Mucosa of descending colon (tissue), 3 donors: ENCODE measurements around the gene TRERF1. TPM values are rescaled to one million over a fixed set of nuclear protein-coding genes. Genes with fewer than 3 reads are reported as not detected.

Source experiments
- ATAC-seq: fragments of 200-7000 bp; cut with Tn5 transposase; one replicate; pipeline ENCODE4 v1.9.1; 2020; ENCODE audit warnings: mild to moderate bottlenecking, moderate library complexity
- DNase-seq, 3 donors: peaks; one replicate each; pipeline ENCODE4 v3.0.0-alpha.2; 2020
- H3K36me3 ChIP-seq: fragments of 200-600 bp; one replicate; pipeline ENCODE4 v1.8.0; 2021; ENCODE audit warnings: low read depth, mild to moderate bottlenecking
- H3K4me1 ChIP-seq: fragments of 200-600 bp; one replicate; pipeline ENCODE4 v1.8.0; 2021; ENCODE audit warnings: low read depth, mild to moderate bottlenecking
- H3K4me3 ChIP-seq: fragments of 200-600 bp; one replicate; pipeline ENCODE4 v1.8.0; 2021; ENCODE audit warnings: mild to moderate bottlenecking
- H3K9me3 ChIP-seq: fragments of 200-600 bp; one replicate; pipeline ENCODE4 v1.8.0; 2021; ENCODE audit warnings: mild to moderate bottlenecking
- intact Hi-C, 2 donors: fragments of 100-400 bp; cut with DNase I in 1 of 2; cut with micrococcal nuclease in 1 of 2; formaldehyde crosslinking; loops; one replicate each; pipeline versions ENCODE4 v1.11.0 to v1.11.1; 2022; cut with DNase I, micrococcal nuclease
- total RNA-seq, 3 donors: library from RNA; stranded (reverse); fragmentation: NEBNext Ultra II Directional in 2 of 3; extraction: Animal tissue kit (Norgen Biotek cat#: 25700) in 2 of 3; gene quantifications; one replicate each; pipeline versions ENCODE4 v1.2.1 to v1.2.4, GENCODE V29; 2021 to 2023
- TF ChIP-seq, protein P1 (sequence below): fragments of 200-600 bp; IDR thresholded peaks from one replicate; pipeline ENCODE4 v1.8.0; 2022; ENCODE audit warnings: antibody characterized with exemption, mild to moderate bottlenecking
- donor health status: DM: no; HTN: no; CAD: no; lungs with moderate emphysema.
- donor health status: DM: no; HTN: no; CAD: no.
- donor health status: DM: no; HTN: yes; CAD: no.

The TRERF1 gene
- total RNA-seq, 3 donors from 2014 or later = 2.8 to 11.2 (median 3.8) TPM

DNA sequence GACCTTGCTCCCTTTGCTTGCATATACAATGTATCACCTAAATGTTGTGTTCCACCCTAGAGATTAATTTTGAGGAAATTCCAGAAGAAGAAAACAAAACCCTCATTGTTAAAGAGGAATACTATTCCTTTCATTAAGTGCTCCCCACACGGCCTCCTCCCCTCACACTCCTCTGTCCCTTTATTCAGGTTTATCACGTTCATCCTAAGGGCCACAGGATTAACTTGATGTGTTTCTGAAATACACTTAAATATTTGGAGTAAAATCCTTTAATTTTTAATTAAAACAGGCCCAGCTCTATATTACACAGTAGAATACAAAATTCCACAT, 144.6 kb downstream of the TRERF1 start:
- no peaks in the 10 kb centered on the region for H3K4me1 ChIP-seq
- H3K9me3 ChIP-seq = no peaks in the 10 kb centered on the region
- intact Hi-C loops = no loop called here
- TF ChIP-seq, protein P1, sequence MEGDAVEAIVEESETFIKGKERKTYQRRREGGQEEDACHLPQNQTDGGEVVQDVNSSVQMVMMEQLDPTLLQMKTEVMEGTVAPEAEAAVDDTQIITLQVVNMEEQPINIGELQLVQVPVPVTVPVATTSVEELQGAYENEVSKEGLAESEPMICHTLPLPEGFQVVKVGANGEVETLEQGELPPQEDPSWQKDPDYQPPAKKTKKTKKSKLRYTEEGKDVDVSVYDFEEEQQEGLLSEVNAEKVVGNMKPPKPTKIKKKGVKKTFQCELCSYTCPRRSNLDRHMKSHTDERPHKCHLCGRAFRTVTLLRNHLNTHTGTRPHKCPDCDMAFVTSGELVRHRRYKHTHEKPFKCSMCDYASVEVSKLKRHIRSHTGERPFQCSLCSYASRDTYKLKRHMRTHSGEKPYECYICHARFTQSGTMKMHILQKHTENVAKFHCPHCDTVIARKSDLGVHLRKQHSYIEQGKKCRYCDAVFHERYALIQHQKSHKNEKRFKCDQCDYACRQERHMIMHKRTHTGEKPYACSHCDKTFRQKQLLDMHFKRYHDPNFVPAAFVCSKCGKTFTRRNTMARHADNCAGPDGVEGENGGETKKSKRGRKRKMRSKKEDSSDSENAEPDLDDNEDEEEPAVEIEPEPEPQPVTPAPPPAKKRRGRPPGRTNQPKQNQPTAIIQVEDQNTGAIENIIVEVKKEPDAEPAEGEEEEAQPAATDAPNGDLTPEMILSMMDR = no peak
- no peaks in the 10 kb centered on the region for H3K36me3 ChIP-seq
- H3K4me3 ChIP-seq = no peak overlapping the region
- DNase-seq = no peak
- ATAC-seq = no peak

DNA sequence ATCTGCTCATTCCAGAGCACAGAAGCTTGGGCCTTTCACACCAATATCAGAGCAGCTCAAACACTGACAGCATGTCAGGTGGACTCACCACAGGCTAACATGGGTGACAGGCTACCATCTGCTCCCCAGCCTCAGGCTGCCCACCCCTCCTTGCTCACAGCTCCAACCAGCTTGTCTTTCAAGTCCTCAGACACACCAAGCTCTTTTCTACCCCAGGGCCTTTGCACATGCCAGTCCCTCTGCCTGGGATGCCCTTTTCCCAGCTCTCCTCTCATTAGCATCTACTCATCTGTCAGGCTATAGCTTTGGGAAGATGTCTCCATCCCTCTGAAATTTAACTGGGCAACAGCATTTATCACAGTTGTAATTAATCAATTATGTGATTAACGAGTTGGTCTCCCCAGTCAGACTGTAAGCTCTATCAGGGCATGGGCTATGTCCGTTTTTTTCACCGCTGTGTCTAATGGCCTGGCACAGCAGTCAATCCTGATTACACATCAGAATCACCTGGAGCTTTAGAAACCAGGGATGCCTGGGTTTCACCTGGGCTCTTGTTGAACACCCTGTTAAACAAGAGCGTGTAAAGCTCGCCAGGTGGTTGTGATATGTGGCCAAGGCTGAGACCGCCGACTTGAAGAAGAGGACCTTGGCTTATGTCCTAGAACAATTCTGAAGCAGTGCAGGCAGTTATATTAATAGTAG, 145.1 kb downstream of the TRERF1 start:
- intact Hi-C loops = no loop called here
- TF ChIP-seq, protein P1 = no peak
- Histone ChIP-seq H3K9me3 (no peaks in the 10 kb centered on the region), H3K4me3 (no peak overlapping the region), H3K36me3 (no peaks in the 10 kb centered on the region), H3K4me1 (no peaks in the 10 kb centered on the region)
- DNase-seq = no peak
- no peak for ATAC-seq

DNA sequence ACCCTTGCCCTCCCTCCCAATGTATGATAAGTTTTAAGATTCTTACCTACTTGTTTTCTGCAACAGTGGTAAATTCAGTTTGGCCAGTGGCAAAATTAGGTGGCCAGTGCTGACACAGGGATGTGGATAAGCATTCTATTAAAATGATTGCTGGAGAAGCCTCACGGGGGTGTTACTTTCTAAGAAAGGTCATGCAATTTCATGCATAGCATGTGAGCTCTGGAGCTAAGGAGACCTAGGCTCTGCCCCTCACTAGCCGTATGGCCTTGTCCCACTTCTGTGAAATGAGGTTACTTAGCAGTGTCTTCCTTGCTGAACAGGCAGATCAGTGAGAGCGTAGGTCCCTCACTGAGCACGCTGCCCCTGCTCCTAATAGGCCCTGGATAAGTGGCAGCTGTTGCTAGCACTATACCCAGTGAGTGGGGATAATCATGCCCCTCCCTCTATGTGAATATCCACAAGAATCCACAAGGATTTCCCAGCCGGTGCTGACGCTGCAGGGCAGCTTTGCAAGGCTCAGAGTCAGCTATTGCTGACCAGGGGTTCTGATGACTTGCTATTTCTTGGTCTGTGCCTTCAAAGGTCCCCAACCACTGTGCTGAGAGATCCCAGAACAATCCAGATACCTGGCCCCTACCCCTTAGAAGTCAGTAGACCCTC, 147.5 kb downstream of the TRERF1 start:
- Histone ChIP-seq H3K36me3 (no peaks in the 10 kb centered on the region), H3K9me3 (no peaks in the 10 kb centered on the region), H3K4me1 (no peaks in the 10 kb centered on the region), H3K4me3 (no peak overlapping the region)
- intact Hi-C loops = no loop called here
- ATAC-seq (peak; percentile 43), DNase-seq (peak in 1 of 3 donors; percentile 20)
- TF ChIP-seq, protein P1 = no peak

GRCh38 chr6:42302411-42302810, 149.3 kb downstream of the TRERF1 start:
- no peak overlapping the region for H3K4me3 ChIP-seq
- no peaks in the 10 kb centered on the region for H3K4me1 ChIP-seq
- intact Hi-C loops = no loop called here
- ATAC-seq (no peak), DNase-seq (no peak)
- H3K9me3 ChIP-seq = no peaks in the 10 kb centered on the region
- TF ChIP-seq, protein P1 = no peak
- no peaks in the 10 kb centered on the region for H3K36me3 ChIP-seq

- Histone ChIP-seq H3K4me3 (no peak overlapping the region), H3K4me1 (no peaks in the 10 kb centered on the region), H3K36me3 (no peaks in the 10 kb centered on the region), H3K9me3 (no peaks in the 10 kb centered on the region)
- TF ChIP-seq, protein P1 = no peak
- ATAC-seq (no peak), DNase-seq (no peak)
- intact Hi-C loops = no loop called here
These were observed 149.7 kb downstream of the TRERF1 start for GRCh38 chr6:42301986-42302385.
